Psoas muscle (tissue), 8 donors: ENCODE measurements around the gene FPR3. TPM values are rescaled to one million over a fixed set of nuclear protein-coding genes. Genes with fewer than 3 reads are reported as not detected.
"Not testable (repeated sequence)": the region's sequence is repeated elsewhere in the genome, so short reads cannot be mapped to it uniquely, and the experiment has no call there.

ENCODE experiments used
- ATAC-seq, 4 donors: fragments of 200-7000 bp; cut with Tn5 transposase; one replicate each; pipeline ENCODE4 v1.9.1; 2020; ENCODE audit warnings: moderate library complexity in 3 of 4, mild to moderate bottlenecking in 2 of 4
- DNase-seq, 2 donors: peaks; one replicate each; pipeline ENCODE4 v3.0.0-alpha.2; 2020
- H3K27ac ChIP-seq: fragments of 200-600 bp; one replicate; pipeline ENCODE4 v1.8.0; 2022
- H3K27me3 ChIP-seq, 3 donors: fragments of 200-600 bp in 1 of 3; one replicate each; pipeline versions ENCODE4 v1.6.1 to v1.8.0; 2013 to 2022; ENCODE audit warnings: low read length in 2 of 3, mild to moderate bottlenecking in 2 of 3, moderate library complexity in 1 of 3; ENCODE audit not compliant: insufficient read depth in 3 of 3
- H3K36me3 ChIP-seq, 2 donors: fragments of 200-600 bp in 1 of 2; one replicate each; pipeline versions ENCODE4 v1.6.1 to v1.8.0; 2013 to 2022; ENCODE audit warnings: low read depth in 1 of 2, mild to moderate bottlenecking in 1 of 2, moderate library complexity in 1 of 2; ENCODE audit not compliant: insufficient read depth in 1 of 2
- H3K4me1 ChIP-seq: fragments of 200-600 bp; one replicate; pipeline ENCODE4 v1.8.0; 2022
- H3K4me3 ChIP-seq: fragments of 200-600 bp; one replicate; pipeline ENCODE4 v1.8.0; 2022; ENCODE audit warnings: mild to moderate bottlenecking
- H3K9me3 ChIP-seq: fragments of 200-600 bp; one replicate; pipeline ENCODE4 v1.8.0; 2022
- WGBS, 3 donors: extraction: QIAGEN DNeasy Blood & Tissue Kit; methylation state at CpG; one replicate each; pipeline versions ENCODE4 v1.1.6 to v1.1.7; 2013; 5-methylcytosine and 5-hydroxymethylcytosine counted together
- intact Hi-C, 2 donors: fragments of 100-400 bp; cut with DNase I; formaldehyde crosslinking; loops; one replicate each; pipeline versions ENCODE4 v1.11.0 to v1.14.2; 2022
- polyA plus RNA-seq, 3 donors: library from polyadenylated mRNA; stranded (reverse); fragments of 200-250 nt; gene quantifications; one replicate each; pipeline ENCODE4 v1.2.3, GENCODE V29; 2013
- total RNA-seq, 4 donors: library from RNA; stranded (reverse); fragmentation: NEBNext Ultra II Directional in 2 of 4; extraction: Animal tissue kit (Norgen Biotek cat#: 25700) in 2 of 4; gene quantifications; one replicate each; pipeline versions ENCODE4 v1.2.1 to v1.2.4, GENCODE V29; 2021 to 2023
- TF ChIP-seq, protein P1 (sequence below): fragments of 200-600 bp; IDR thresholded peaks from one replicate; pipeline ENCODE4 v1.8.0; 2022; ENCODE audit warnings: antibody characterized with exemption
- donor health status: healthy with polysubstance abuse.
- donor health status: DM: no; HTN: no; CAD: no; lungs with moderate emphysema.
- donor health status: Bipolar disorder and iron deficiency.
- donor health status: healthy.
- donor health status: DM: yes; HTN: yes; CAD: no.
- donor health status: DM: no; HTN: no; CAD: no.
- donor health status: DM: no; HTN: no; CAD: no.
- donor health status: DM: yes; HTN: yes; CAD: no.

The FPR3 gene
- total and polyA plus RNA-seq, 7 donors, result 0.27 to 2.3 (median 1.2) TPM

DNA sequence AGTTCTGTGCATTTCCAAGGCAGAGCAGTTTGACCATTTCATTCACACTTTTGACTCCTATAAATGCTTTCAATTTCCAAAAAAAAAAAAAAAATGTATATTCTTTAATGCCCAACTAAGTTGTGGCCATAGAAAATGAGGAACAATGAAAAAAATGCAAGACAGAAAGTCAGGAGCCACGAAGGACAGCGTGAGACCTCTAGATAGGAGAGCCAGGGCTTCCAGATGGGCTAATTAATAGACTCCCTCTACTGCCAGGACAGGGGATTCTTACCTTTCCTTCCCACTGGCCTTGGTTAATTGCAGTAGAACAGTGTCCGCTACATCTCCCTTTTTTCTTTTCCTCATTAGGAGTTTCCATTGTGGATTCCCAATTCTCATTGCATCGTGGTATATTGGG lies 8.6 kb downstream of the FPR3 start:
- ATAC-seq, result no peak
- DNase-seq, result no peak
- no peaks in the 10 kb centered on the region for H3K9me3 ChIP-seq
- no peaks in the 10 kb centered on the region for H3K36me3 ChIP-seq
- H3K4me3 ChIP-seq, result no peak overlapping the region
- WGBS, 3 donors, result 74 to 76% (median 76%) methylated on average over 4 of the region's 4 CpGs
- no peak overlapping the region for H3K27ac ChIP-seq
- TF ChIP-seq, protein P1, sequence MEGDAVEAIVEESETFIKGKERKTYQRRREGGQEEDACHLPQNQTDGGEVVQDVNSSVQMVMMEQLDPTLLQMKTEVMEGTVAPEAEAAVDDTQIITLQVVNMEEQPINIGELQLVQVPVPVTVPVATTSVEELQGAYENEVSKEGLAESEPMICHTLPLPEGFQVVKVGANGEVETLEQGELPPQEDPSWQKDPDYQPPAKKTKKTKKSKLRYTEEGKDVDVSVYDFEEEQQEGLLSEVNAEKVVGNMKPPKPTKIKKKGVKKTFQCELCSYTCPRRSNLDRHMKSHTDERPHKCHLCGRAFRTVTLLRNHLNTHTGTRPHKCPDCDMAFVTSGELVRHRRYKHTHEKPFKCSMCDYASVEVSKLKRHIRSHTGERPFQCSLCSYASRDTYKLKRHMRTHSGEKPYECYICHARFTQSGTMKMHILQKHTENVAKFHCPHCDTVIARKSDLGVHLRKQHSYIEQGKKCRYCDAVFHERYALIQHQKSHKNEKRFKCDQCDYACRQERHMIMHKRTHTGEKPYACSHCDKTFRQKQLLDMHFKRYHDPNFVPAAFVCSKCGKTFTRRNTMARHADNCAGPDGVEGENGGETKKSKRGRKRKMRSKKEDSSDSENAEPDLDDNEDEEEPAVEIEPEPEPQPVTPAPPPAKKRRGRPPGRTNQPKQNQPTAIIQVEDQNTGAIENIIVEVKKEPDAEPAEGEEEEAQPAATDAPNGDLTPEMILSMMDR, result no peak
- intact Hi-C loops, result no loop called here
- no peaks in the 10 kb centered on the region for H3K4me1 ChIP-seq
- H3K27me3 ChIP-seq, result no peaks in the 10 kb centered on the region

DNA sequence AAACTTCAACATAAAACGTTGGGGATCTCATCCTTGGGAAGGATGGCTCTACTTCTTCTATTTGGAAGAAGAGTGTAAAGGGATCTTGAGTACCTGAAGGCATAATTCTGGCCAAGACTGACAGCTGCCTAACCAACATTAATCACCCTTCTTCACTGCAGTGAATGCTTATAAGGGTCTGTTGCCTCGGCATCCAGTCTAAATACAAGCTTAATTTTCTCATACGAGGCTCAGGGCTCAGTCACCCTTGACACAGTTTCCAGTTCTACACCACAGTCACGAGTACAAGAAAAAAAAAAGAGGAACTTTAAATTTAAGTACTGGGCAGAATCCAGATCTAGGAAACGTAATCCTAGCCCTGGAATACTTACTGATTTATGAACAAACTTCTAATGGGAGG lies 9.0 kb downstream of the FPR3 start:
- intact Hi-C loops, result no loop called here
- no peaks in the 10 kb centered on the region for H3K36me3 ChIP-seq
- no peak overlapping the region for H3K27ac ChIP-seq
- 43 to 49% (median 48%) methylated on average over 5 of the region's 5 CpGs for WGBS, 3 donors
- no peaks in the 10 kb centered on the region for H3K27me3 ChIP-seq
- TF ChIP-seq, protein P1, result no peak
- ATAC-seq, result no peak
- H3K4me3 ChIP-seq, result no peak overlapping the region
- no peaks in the 10 kb centered on the region for H3K4me1 ChIP-seq
- no peaks in the 10 kb centered on the region for H3K9me3 ChIP-seq
- DNase-seq, result no peak

DNA sequence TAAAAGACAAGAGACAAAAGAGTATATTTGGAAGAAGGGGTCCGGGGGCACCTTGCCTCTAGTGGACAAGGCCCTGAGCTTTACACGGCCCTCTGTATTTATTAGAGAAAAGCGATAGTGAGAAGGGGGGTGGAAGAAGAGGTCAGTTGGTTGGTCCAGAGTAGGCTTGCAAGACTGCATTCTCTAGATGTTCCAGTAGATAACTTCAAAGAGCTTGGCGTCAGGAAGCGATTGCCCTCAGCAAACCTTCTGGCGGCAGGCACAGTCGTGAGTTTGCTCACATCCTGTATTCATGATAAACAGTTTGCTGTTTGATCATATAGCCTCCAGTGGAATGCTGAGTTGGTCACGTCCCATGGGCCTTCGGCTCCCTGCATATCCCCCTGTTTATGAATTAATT lies 9.8 kb downstream of the FPR3 start:
- H3K27ac ChIP-seq, ATAC-seq, H3K4me3 ChIP-seq, H3K4me1 ChIP-seq, intact Hi-C loops, H3K9me3 ChIP-seq, H3K36me3 ChIP-seq, DNase-seq, H3K27me3 ChIP-seq: not testable (repeated sequence)
- 77 to 84% (median 78%) methylated on average over 9 of the region's 9 CpGs for WGBS, 3 donors

DNA sequence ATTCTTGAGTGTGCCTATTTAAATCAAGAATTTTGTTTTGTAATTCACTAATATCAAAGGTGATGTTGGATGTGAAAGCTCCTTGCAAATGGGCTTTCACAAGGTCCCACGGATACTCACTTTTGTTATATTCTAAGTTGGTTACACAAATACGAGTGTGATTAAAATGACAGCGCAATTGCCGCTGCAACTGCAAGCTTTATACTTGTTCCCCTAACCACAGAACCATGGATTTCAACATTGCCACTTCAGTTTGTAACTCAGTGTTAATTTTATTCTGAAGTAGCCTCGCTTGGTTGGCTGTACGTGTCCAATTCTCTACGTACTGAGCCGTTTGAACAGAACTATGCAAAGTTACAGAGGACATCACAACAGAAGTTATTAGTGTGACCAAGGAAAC lies 10.4 kb downstream of the FPR3 start:
- DNase-seq, H3K27ac ChIP-seq, H3K4me3 ChIP-seq, H3K36me3 ChIP-seq, intact Hi-C loops, H3K27me3 ChIP-seq, H3K9me3 ChIP-seq, ATAC-seq, H3K4me1 ChIP-seq: not testable (repeated sequence)
- 87 to 92% (median 91%) methylated on average over 8 of the region's 8 CpGs for WGBS, 3 donors

DNA sequence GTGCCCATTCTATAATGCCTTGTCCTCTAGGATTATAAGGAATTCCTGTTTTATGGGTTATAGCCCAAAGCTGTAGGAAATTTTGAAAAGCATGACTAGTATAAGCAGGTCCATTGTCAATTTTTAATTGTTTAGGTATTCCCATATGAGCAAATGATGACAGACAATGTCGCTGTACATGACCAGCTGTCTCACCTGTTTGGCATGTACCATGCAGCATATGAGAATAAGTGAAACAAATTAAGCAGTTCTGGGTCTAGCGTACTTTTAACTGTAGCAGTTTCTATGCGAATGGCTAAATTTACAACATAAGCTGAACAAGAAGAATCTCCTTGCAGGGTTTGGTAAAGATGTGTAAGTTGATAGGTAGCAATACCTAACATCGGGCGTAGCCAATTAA lies 11.6 kb downstream of the FPR3 start:
- H3K4me3 ChIP-seq, ATAC-seq, H3K4me1 ChIP-seq, H3K27me3 ChIP-seq, H3K36me3 ChIP-seq, intact Hi-C loops, H3K27ac ChIP-seq, DNase-seq, H3K9me3 ChIP-seq: not testable (repeated sequence)
- WGBS, 3 donors, result 80 to 95% (median 82%) methylated on average over 5 of the region's 5 CpGs

DNA sequence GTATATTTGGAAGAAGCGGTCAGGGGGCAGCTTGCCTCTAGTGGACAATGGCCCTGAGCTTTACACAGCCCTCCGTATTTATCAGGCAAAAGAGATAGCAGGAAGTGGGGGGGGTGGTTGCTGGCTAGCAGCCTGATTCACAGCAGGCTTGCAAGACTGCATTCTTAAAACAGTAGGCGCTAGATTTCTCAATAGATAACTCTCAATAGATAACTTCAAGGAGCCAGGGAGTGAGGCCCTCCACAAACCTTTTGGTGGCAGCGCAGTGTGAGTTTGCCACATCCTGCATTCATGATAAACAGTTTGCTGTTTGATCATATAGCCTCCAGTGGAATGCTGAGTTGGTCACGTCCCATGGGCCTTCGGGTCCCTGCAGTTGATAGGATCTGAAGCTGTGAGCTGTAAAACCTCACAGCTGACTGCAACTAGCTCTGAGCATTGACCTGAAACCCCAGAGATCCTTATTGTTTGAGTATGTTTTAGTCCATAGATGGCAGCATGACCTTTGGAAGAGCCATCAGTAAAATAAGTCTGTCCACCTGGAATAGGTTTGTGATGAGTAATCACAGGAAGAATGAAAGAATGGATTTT lies 12.2 kb downstream of the FPR3 start:
- ATAC-seq, result no peak
- intact Hi-C loops, result no loop called here
- 54 to 69% (median 66%) methylated on average over 6 of the region's 6 CpGs for WGBS, 3 donors

More for the DNA sequence above, 12.2 kb downstream of the FPR3 start:
- Histone ChIP-seq H3K4me1 (no peaks in the 10 kb centered on the region), H3K27ac (no peak overlapping the region), H3K4me3 (no peak overlapping the region), H3K36me3 (no peaks in the 10 kb centered on the region), H3K27me3 (no peaks in the 10 kb centered on the region), H3K9me3 (no peaks in the 10 kb centered on the region)
- DNase-seq, result no peak
- TF ChIP-seq, protein P1, result no peak
